ENCODE data around the gene ATP2C1.

The ATP2C1 gene

DNA sequence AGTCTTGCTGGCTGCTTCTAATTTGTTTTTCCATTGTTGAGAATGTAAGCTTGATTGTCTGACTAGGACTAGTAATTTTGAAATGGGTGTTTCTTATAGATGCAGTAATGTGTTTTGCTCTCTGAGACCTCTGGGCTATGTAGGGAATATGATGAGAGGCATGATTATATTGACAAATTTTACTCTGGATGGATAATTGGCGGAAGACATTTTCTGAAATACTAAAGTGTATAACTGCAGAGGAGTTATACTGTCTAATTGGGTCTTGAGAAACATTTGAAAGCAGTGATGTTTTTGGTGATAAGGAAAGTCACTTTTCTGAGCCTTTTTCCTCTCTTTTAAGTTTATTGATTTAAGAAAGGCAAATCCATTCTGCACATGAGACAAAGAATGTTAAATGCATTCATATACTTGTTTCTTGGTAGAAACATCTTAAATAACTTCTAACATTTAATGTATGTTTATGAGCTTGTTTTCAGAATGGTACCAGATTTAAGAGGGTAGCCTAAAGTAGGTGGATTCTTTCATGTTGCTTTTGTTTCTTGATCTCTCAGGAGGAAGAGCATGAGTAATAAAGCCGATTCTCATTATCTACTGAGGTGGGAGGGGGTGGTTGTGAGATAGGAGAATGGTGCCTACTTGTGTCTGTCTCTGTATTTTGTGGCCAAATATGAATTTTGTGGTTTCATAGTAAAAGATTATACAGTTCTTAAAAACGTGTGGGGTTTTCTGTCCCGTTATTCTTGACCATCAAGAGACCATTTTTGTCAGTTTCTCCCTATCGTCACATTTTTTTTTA, 2.0 kb downstream of the ATP2C1 start:
- DNase-seq (ENCODE audit: low read depth in 2 of 2), result no peak

DNA sequence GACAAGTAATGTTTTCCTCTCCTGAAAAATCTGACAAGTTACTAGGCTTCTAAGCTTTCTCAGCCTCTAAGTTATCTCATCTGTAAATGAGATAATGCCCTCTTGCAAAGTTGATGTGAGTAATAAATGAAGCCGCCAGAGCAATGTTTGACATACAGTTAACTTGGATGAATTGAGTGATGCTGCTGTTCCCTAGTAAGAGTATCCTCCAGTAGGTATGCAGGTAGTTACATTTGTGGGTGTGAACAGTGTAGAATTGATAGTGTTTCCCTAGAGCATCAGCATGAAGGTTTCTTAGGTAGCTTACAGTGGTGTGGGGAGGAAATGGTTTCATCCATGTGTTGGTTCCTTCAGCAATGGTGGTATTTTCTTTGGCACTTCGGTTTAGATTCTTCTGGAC, 3.4 kb downstream of the ATP2C1 start:
- DNase-seq (ENCODE audit: low read depth in 2 of 2), result no peak

DNA sequence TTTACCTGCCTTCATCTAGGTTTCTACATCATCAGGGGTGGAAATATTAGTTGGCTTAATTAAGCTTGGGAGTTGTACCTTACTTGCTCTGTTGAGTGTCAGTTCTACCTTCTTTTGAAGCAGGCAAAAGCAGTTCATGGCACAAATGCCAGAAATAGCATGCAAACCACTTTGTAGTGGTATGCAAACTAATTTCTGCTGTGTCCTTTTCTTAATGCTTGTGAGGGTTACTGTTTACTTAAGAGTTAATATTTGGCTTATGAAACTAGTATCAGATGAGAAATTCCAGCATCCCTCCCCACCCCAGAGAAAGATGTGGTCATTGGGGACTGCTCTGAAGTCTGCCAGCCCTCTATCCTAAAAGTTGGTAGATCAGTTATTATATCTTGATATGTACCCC, 7.1 kb downstream of the ATP2C1 start:
- no peak for DNase-seq (ENCODE audit: low read depth in 2 of 2)

DNA sequence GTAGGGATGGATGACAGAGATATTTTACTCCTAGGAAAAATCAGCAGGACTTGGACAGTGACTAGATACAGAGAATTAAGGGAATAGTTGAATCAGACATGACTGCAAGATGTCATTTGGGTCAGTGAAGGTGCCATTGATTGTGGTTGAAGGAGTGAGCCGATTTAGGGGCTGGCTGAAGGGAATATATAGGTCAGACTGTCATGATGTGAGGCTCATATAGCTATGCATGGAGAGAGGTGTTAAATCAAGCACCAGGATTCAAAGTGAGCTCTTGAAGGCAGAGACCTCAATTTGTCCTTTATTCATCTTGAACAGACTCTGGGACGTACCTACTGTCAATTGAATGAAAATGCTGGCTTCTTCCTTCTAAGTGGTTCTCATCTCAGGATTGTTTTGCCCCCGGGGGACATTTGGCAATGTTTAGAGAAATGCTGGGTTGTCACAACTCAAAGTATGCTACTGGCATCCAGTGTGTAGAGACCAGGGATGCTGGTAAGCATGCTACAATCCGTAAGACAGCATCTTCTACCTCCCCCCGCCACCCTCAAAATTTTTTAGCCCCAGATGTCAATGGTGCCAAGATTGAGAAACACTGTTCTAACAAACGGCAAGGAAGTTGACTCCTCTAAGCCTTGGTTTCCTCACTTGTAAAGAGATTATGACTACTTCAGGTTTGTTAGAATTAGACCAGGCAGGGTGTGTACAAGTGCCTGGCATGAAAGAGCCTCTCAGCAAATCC, 7.8 kb downstream of the ATP2C1 start:
- no peak for DNase-seq (ENCODE audit: low read depth in 2 of 2)

DNA sequence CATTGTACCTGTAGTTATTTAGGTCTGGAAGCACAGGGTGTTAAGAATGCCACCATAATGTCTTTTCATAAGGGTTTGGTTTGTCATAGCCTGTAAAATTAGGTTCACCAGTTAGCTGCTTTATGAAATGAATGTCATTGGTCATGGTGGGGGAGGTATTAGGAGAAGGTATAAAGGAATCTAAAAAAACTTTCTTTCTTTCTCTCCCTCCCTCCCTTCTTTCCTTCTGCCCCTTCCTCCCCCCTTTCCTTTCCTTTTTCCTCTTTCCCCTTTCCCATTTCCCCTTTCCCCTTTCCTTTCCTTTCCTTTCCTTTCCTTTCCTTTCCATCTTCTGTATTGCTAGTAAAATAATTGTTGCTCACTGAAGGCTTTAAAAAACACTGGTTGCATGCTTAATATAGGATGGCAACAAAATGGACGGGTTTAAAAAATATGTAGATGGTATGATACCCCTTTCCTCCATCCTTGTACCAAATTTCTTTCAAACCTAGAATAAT, 9.6 kb downstream of the ATP2C1 start:
- no peak for DNase-seq (ENCODE audit: low read depth in 2 of 2)

DNA sequence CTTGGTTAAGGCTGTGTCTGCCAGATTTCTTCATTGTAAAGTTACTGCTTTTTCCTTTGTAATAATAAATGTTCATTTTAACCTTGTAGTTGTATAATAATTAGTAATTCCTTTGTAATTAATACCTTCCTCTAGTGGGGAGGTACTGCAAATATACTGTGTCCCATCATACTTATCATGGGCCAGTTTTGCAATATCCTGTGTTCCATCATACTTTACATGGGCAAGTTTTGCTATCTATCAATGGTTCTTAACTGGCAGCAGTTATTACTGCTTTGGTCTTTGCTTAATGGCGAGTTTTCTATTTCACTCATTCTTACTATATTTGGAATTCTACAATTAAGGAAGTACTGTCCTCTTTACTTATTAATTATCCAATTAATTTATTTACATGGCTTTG, 10.6 kb downstream of the ATP2C1 start:
- DNase-seq (ENCODE audit: low read depth in 2 of 2), result no peak

DNA sequence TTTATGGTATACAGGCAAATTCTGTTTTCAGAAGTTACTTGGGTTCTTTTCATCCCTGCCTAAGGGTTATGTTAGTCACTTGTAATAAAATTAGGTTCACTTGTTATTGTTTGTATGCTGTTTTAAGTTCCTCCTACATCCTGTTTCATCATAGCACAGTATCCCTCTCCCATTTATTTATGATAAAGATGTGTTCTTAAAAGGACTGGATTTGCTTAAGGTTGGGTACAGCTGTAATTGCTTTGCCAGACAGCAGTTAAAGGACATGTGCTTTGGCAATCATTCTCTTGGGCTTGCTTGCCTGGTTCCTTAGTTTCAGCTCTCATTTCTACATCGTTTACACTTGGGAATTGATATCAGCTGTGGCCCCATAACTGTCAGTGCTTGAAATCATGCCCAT, 11.7 kb downstream of the ATP2C1 start:
- no peak for DNase-seq (ENCODE audit: low read depth in 2 of 2)

DNA sequence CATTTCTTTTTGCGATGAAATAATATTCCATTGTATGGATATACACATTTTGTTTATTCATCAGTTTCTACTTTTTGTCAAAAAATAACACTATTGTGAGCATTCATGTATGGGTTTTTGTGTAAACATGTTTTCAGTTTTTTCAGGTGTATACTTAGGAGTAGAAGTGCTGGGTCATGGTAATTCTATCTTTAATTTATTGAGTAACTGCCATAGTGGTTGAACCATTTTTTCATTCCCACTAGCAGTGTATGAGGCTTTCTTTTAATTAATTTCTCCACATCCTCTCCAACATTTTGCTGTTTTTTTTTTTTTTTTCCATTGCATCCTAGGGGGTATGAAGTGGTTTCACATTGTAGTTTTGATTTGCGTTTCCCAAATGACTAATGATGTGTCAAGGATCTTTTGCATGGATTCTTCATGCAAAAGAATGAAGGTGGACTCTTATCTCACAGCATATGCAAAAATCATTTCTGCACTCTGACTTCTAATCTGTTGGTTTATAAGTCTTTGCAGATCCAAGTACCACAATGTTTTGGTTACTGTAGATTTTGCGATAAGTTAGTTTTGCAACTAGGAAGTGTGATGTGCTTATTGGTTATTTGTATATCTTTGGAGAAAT, 12.6 kb downstream of the ATP2C1 start:
- DNase-seq (ENCODE audit: low read depth in 2 of 2), result no peak

DNA sequence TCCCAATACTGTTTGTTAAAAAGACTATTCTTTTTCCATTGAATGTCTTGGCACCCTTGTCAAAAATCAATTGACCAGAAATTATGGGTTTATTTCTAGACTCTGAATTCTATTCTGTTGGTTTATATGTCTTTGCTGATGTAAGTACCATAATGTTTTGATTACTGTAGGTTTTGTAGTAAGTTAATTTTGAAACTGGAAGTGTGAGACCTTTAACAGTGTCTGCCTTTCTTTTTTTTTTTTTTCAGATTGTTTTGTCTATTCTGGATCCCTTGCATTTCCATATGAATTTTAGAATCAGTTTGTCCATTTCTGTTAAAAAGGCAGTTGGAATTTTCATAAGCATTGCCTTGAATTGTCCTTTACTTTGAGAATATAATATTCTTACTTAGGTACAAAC, 13.6 kb downstream of the ATP2C1 start:
- DNase-seq (ENCODE audit: low read depth in 2 of 2), result no peak

DNA sequence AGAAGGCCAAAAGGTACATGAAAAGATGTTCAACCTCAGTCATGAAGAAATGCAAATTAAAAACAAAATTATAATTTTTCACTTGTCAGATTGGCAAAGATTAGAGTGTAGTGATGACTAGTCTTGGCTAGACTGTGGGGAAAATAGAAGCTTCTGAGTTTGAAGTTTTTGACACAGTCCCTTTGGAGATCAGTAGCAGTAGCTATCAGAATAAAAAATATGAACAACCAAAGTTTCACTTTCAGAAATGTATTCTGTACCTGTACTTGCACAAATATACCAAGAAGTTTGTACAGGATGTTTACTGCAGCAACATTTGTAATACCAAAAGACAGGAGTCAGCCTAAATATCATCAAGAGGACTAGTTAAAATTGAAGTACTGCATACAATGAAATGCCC, 14.1 kb downstream of the ATP2C1 start:
- no peak for DNase-seq (ENCODE audit: low read depth in 2 of 2)

DNA sequence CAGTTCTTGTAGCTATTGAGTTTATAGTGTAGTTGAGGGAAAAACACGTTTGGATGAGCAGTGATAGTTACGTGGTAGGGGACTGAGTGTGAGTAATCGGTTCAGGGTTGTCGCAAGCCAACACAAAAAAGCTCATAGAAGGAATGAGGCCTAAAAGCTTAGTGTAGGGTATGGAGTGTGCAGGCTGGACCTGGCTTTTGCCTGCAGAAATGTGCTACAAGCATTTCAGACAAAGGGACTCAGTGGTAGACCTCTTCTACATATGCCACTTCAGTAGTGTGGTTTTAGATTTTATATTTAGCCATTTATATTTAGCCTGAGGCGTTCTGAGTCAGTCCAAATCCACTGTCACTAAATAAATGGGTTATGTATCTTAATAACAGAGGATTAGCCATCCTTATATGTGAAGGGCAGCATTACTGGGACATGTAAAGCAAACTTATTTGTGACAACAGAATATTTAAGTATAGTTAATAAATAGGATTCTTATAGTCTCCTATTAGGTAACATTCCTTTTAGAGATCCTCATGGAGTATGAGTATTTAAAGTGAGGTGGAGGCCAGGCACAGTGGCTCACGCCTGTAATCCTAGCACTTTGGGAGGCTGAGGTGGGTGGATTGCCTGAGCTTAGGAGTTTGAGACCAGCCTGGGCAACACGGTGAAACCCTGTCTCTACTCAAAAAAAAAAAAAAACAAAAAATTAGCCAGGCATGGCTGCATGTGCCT, 21.8 kb downstream of the ATP2C1 start:
- no peak for DNase-seq (ENCODE audit: low read depth in 2 of 2)

DNA sequence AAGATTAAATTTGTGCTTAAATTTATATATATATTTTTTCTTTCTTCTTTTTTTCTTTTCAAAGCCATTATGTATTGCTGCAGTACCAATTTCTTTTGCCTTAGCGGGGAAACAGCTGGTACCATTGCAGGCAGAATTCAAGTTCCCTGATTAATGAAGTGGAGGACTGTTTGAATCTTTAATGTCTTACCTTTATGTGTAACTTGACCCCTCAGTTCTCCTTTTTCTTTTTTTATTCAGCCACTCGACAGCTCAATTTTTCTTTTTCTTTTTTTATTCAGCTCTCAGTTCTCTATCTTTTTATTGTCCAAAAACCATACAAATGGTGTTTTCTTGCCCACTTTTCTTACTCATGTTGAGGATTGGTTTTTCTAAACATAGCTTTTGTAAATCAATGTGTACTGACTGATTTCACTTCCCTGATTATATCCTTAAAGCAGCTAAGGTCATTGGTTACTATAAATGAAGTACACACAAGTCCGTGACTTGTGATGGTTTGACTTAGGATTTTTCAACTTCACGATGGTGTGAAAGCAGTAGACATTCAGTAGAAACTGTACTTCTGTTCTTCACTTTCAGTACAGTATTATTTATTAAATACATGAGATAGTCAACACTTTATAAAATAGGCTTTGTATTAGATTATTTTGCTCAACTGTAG, 22.8 kb downstream of the ATP2C1 start:
- DNase-seq (ENCODE audit: low read depth in 2 of 2), result no peak

DNA sequence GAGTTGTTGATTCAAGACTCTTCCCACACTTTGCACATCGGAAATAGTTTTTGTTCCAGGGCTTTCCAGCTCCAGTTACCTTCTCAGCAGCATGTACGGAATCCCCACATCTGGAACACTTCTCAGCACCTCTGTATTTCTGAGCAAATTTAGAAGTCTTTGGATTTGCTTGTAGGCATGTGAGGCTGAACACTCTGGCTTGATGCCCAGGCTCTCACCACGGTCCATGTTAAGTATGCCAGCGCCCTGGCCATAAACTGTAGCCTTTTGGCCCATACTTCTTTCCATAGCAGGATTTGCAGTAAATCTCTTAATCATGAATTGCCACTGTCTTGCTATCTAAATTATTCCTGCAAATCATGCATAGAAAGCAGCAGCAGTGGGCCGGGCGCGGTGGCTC, 24.4 kb downstream of the ATP2C1 start:
- DNase-seq (ENCODE audit: low read depth in 2 of 2), result no peak

DNA sequence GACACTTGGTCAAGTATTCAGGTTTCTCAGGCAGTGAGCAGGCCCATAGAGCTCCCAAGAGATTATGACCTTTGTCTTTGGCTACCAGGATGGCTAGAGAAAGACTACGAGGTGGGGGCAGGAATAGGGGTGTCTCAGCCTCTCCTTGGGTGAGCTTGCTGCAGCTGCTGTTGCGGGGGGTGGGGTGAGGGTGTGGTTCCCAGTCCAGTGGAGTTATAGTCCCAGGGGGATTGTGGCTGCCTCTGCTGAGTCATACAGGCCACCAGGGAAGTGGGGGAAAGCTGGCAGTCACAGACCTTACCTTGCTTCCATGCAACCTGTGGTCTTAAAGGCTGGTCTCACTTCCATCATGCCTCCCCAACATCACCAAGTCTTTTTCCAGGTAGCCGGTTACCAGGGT, 31.7 kb downstream of the ATP2C1 start:
- no peak for DNase-seq (ENCODE audit: low read depth in 2 of 2)

DNA sequence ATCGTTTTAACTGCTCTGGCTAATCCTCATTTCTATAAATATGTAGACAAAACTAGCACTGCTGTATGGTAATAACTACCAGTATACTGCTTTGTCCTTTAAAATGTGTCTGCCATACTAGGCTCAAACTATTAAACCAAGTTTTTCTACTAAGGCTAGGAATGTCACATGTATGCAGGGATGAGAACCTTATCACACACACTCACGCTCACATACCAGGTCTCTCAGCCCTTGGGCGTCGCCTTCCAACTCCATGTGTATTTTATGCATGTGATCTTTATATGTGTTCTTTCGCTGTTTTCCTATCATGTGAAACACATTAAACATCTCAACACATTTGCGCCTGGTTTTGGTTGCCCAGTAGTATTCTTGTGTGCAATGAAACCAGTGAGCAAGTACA, 32.6 kb downstream of the ATP2C1 start:
- DNase-seq (ENCODE audit: low read depth in 2 of 2), result no peak

DNA sequence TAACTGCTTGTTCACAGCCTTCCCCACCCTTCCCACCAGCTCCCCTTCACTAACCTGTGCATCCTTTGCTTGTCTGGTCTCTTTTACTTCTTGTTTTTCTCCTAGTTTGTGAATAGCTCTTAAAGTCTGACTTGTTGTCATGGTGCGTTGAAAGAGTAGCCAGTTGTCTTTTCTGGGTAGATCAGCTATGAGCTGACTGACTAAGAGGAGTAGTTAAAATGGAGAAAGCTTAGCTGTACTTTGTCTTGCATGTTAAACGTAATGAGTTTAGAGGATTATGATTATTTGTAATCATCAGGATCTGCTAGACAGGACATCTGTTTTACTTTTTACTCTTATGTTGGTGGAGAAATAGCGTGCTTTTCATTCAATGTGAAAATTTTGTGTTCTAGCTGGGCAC, 35.9 kb downstream of the ATP2C1 start:
- DNase-seq (ENCODE audit: low read depth in 2 of 2), result no peak

DNA sequence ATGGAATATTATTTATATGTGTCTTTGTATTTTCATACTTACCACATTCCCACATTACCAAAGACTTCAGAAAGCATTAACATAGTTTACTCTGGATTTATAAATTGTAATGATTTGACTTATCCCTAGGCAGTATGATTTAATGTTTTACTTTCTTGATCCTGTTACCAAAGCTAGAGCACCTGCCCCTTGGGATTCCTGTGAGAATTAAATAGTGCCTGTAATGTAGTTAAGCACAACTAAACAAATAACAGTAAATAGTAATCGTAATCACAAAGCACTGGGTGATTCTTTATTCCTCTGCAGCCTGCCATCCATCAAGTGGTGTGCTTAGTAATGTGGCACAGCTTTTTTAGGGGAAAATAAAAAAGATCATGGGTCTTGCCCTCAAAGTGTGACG, 39.1 kb downstream of the ATP2C1 start:
- DNase-seq (ENCODE audit: low read depth in 2 of 2), result no peak

DNA sequence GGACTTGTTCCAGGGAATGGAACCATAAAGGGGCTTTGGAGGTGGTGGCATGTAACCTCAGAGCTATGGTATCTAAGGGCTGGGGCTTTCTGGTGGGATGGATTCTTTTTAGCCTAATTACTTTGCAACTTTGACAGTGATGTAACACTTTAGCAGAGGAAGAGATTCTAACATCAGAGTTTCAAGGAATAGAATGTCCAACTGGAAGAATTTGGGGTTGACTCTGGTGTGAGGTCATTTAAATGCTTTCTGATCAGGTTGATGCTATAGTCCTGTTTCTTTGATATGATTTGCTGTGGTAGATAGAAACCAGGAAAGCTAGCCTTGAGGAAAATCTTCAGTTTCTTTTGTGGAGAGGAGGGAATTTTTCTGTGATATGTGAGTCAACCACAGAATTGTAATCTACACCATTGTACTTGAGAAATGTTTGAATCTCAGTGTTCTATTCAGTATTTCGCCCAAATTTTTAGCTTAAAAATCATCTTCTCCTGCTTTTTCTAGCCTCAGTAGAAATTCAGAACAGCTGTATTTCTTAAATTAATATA, 40.0 kb downstream of the ATP2C1 start:
- no peak for DNase-seq (ENCODE audit: low read depth in 2 of 2)

DNA sequence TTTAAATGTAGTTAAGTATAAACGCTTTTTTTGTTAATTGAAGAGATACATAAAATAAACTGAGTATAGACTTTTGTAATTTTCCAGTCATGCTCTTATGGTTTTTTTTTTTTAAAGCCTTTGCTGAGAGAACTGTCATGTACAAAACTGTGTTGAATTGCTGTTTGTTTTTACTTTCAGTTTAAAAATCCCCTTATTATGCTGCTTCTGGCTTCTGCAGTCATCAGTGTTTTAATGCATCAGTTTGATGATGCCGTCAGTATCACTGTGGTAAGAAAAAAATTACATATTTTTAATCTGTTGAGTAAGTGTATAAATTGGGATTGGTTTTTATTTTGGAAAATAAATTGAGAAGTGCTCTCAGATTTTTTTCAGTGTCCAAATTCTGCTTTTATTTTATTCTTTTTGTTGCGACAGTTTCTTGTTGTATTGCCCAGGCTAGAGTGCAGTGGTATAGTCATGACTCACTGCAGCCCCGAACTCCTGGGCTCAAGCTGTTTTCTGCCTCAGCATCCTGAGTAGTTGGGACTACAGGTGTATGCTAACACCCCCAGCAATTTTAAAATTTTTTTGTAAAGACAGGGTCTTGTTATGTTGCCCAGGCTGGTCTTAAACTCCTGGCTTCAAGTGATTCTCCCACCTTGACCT, 40.7 kb downstream of the ATP2C1 start:
- DNase-seq (ENCODE audit: low read depth in 2 of 2), result no peak

DNA sequence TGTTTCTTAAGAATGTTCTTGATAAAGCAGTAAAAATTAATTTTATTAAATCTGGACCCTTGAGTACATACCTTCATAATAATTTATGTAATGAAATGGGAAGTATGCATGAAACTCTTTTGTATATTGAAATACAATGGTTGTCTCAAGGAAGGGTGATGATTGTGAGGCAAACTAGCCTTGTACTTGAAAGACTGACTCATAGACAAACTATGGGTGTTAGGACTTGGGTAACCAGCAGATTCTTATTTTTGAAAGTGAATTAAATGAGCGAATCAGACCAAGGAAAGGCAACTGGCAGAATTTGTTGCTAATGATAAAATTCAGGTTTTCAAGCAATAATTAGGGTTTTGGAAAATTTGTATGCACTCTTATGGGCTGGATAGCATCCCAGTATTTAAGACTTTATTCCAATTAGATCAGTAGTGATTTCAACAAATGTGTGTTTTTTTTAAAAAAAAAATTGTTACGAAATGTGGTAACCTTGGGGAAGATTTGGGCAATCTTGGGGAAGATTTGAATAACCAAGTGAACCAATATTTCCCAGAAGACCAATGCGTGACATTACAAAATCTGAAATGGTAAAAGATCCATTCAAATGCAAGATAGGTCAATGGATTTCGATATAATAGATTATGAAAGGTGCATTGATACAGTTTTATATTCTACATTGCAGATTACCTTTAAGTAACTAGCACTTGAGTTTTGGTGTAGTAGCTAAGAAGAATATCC, 42.0 kb downstream of the ATP2C1 start:
- no peak for DNase-seq (ENCODE audit: low read depth in 2 of 2)
